ENCODE data around the gene ASB1.
"Not testable (repeated sequence)": the region's sequence is repeated elsewhere in the genome, so short reads cannot be mapped to it uniquely, and the experiment has no call there.

Gene ASB1

DNA sequence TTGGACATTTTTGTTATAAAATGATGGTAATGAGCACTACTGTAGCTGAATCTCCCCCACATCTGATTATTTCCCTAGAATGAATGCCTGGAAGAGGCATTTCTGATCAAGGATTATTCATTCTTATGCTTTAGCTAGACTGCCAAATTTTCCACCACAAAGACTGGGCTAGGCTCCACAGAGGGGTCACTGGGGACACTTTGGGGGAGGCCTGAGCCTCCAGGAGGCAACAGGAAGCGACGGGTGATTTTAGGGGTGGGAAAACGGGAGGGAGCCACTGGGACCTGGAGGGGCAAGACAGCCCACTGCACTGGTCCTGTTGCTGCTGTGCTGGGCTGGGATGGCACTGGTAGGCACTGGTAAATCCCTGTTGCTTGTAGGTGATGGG lies 2.4 kb upstream of the ASB1 start:
- DNase-seq: no peak

GRCh38 chr2:238425505-238425978 lies 1.2 kb upstream of the ASB1 start:
- no peak for DNase-seq

DNA sequence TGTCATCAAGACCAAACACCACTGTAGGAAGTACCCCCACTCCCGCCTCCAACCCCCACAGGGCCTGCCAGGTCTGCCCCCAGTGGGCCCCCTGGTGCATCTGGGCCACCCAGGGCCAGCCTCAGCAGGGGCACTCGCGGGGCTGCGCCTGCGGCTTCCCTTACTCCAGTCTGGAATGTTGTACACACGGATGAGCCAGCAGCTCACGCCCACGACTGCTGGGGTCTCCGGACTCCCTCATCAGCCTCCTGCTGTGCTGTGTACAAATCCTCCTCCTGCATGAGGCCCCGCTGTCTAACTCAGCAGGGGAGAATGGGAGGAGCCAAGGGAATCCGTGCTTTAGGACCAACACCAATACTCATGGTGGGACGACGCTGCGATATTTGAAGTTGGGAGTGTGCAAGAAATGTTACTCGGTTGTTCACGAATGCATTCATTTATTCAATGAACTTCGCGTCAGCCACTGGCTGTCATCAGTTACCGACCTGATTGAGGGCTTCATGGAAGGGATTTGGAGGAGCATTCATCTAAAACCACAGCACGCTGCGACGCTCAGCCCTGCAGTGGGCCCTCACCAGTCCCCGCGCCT lies 654 bp upstream of the ASB1 start:
- no peak for DNase-seq

DNA sequence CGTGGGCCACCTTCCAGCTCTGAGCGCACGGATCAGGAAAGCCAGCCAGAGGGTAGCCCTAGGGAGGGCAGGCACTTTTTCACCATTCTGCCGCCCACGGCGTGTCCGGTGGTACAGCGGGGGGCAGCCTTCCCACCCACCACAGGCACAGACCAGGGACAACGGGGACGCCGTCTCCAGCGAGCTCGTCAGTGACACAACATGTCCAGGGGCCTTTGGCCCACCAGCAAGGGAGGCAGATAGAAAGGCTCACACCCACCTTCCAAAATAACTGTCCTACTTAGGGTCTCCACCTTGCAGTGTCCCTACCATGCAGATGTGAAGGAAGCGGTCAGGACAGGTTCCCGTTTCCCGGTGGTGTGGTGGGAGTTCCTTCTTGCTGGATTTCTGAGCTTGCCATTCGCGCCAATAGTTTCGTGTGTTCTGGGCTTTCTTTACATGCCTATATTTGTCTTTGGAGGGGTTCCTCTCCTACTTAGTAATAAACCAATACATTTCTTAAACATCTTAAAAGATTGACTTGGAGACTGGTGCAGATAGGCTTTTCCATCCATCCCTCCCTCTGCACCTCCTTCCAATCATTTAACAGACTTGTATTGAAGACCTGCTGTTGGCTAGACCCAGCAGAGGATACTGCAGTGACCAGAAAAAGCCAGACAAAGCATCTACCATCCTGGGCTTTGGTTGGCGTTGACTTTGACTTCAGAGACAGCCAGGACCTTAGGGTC lies 872 bp downstream of the ASB1 start:
- no peak for DNase-seq

DNA sequence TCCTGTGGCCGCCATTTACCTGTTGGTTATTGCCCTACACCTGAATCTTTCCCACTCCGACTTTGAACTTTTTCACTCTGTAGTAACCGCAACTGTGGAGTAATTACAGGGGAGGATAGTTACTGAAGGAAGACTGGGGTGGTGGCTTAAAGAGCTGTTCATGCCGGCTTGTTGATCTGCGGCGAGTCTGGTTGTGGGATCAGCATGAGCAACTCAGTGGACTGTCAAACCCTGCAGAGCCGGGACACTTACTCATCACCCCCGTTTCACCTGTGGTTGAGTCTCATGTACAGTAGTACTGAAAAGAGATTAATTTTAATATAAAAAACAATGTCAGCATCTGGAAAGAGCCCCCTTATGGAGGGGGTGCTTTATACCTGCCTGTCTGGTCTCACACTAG lies 2.1 kb downstream of the ASB1 start:
- DNase-seq: no peak

GRCh38 chr2:238430781-238431180 lies 4.1 kb downstream of the ASB1 start:
- DNase-seq: no peak

DNA sequence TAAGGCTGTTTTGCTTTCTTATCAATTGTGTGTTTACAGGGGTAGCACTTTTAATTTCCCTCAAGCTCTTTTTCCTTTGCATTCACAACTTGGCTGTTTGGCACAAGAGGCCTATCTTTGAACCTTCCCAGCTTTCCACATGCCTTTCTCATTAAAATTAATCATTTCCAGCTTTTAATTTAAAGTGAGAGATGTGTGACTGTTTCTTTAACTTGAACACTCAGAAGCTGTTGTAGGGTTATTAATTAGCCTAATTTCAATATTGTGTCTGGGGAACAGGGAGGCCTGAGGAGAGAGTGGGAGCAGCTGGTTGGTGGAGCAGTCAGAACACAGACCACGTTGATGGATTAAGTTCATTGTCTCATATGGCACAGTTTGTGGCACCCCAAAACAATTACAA lies 4.7 kb downstream of the ASB1 start:
- DNase-seq: no peak

DNA sequence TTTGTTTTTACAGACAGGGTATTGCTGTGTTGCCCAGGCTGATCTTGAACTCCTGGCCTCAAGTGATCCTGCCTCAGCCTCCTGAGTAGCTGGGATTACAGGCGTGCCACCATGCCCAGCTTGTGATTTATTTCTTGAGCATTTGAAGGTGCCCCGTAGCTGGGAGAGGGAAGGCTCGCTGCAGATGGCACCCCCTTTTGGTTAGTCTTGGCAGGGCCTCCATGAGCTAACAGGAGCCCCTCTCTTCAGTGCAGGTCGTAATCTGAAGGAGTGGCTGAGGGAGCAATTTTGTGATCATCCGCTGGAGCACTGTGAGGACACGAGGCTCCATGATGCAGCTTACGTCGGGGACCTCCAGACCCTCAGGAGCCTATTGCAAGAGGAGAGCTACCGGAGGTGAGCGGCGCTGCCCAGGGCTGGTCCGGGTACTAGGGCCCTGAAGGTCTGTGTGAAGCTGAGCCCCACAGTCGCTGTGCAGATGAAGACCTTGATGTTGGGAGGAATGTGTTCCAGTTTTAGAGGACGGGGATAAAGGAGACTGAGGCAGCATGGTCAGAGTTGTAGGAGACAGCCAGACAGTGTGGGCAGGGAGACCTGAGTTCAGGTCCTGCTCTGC lies 6.7 kb downstream of the ASB1 start:
- DNase-seq: no peak

GRCh38 chr2:238433941-238434845 lies 7.5 kb downstream of the ASB1 start:
- DNase-seq: no peak

DNA sequence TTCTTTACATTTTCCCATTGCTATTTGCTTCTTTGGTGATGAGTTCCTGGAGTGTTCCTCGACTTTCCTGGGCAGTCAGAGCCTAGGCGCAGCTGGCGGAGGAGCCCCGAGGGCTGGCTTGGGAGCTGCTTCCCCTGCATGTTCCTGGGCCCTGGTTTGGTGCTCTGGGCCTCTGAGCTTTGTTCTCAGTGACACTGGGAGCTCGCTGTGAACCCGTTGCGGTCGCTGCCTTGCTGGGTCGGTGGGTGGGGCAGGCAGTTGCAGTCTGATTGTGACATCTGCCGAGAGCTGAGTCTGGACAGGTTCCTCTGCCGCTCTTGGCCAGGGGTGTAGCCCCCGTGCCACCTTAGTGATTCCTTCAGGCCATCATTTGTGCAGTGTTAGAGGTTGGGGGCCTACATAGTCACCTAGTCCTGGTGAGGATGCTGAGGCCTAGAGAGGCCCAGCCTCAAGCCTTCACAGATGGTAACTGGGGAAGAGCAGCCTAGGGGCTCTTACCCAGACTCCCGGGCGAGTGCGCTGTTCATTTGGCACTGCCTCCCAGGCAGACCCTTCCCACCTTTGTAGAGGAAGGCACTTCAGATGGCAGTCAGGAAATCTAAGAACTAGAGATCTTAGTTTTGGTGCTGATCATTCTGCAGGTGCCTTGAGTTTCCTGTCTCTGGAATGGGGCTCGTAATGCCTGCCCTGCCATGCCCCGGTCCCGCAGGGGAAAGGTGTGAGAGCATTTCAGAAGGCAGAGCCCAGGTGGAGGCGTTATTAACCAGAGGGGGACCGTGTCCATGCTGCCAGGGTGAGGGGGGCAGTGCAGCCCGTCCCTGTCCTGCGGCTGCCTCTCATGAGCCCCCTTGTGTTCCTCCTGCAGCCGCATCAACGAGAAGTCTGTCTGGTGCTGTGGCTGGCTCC lies 8.4 kb downstream of the ASB1 start:
- no peak for DNase-seq

GRCh38 chr2:238435752-238436096 lies 9.0 kb downstream of the ASB1 start:
- DNase-seq: no peak

- DNase-seq: peak; percentile 10
These were observed 12.4 kb downstream of the ASB1 start for GRCh38 chr2:238438856-238439849.

- no peak for DNase-seq
These were observed 13.2 kb downstream of the ASB1 start for GRCh38 chr2:238439917-238440316.

DNA sequence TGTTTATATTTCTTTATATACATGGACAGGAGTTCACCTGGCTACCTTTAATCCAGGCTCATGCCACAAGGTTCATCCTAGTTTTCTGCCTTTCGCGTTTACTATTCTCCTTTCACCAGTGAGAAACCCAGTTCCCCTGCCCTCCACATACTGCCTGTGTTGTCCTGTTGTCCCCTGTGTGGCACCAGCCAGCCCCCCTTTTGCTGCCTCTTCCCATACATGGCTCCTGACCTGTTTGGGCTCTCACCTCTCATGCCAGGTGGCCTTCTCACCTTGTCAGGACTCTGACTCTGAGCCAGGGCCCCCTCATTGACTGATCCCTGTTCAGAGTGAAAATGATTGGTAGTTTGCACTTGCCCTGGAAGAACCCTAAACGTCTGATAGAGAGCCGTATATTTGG lies 13.6 kb downstream of the ASB1 start:
- no peak for DNase-seq

- no peak for DNase-seq
These were observed 14.0 kb downstream of the ASB1 start for GRCh38 chr2:238440767-238441166.

DNA sequence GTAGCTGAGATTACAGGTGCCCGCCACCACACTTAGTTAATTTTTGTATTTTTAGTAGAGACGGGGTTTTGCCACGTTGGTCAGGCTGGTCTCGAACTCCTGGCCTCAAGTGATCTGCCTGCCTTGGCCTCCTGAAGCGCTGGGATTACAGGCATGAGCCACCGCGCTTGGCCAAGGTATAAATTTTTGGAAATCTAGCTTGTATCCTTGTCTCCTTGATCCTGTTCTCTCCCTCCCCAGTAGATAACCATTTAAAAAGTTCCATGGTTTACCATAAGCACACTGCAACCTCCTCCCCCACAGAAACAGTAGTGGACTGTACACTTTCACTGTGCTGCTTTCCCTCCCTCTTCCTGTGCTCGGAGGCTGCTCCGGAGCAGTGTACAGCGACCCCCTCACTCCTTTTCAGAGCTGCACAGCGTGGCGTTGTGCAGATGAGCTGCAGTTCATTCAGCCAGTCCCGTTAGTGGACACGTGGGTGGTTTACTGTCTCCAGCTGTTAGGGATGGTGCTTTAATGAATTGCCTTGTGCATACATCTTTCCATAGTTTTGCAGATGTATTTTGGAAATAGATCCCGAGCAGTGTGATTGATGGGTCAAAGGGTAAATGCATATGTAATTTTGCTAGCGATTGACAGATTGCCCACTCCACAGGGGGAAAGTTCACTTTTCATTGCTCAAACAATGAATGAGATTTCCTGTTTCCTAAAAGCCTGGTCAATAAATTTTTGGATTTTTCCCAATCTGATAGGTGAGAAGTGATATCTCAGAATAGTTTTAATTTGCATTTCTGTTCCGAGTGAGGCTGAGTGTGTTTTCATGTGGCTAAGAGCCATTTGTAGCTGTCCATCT lies 14.8 kb downstream of the ASB1 start:
- DNase-seq: no peak

- not testable (repeated sequence) for DNase-seq
These were observed 15.5 kb downstream of the ASB1 start for GRCh38 chr2:238442257-238442656.

GRCh38 chr2:238444242-238444641 lies 17.5 kb downstream of the ASB1 start:
- no peak for DNase-seq

DNA sequence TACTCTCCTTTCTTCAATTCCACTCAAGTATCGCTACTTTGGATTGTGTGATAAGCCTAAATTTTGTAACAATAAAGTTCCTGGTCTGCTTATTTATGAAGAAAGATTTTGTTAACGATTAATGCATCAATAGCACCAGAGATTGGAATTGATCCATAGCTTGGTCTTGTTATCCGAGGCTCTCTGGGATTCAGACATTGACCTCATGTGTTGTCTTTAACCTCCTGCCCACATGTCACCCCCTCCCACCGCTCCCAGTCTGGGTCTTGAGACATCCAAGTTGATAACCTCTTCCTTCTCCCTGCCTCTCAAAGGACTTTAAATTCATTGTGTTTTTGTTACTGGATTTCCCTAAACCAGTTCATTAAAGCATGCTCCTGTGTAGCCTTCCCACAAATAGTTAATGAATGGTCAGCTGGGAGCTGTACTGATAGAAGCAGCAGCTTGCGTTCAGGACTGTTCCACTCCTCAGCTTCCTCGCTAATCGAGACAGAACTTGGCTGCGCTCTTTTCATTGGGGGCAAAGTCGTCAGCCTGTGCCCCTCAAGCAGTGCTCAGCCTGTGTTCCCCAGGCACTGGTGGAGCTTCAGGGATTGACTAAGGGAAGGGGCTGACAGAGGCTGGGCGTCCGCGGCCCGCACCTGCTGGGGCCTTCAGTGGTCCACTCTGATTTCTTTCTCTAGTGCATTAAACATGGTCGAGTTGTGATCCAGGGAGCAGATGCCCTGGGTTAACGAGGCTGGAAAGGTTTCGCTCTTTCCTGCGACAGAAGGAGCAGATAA lies 18.9 kb downstream of the ASB1 start:
- no peak for DNase-seq

Measured in CD4-positive, alpha-beta T cell treated with Interleukin-17A for 1 hour (primary cell).